K562 (cell line): ENCODE results near the gene SEC14L1. TPM values are rescaled to one million over a fixed set of nuclear protein-coding genes. Genes with fewer than 3 reads are reported as not detected.

Experiments
- C11orf30 ChIP-seq: fragments of 450-650 bp; IDR thresholded peaks from 2 replicates; pipeline ENCODE4 v1.6.1; 2016; ENCODE audit warnings: low read depth, mild to moderate bottlenecking
- CBFA2T2 ChIP-seq: fragments of 450-650 bp; conservative IDR thresholded peaks from 2 replicates; pipeline ENCODE4 v1.6.1; 2017; ENCODE audit warnings: mild to moderate bottlenecking
- ELK1 ChIP-seq: sonication (generic); formaldehyde crosslinking; IDR thresholded peaks from 2 replicates; pipeline ENCODE4 v1.8.1; 2022; ENCODE audit warnings: missing genetic modification reagents
- SIN3A ChIP-seq, 2 experiments: fragments of 150-350 bp in 1 of 2; IDR thresholded peaks; 2 replicates each; pipeline ENCODE4 v1.6.1; 2011 to 2016; ENCODE audit warnings: borderline replicate concordance in 2 of 2, low read depth in 2 of 2, low read length in 2 of 2, mild to moderate bottlenecking in 2 of 2, moderate library complexity in 2 of 2; ENCODE audit not compliant: control insufficient read depth in 1 of 2
- SMC3 ChIP-seq: conservative IDR thresholded peaks from 2 replicates; pipeline ENCODE4 v1.6.1; 2011; ENCODE audit warnings: low read depth, low read length, improper control_type of control experiment; ENCODE audit not compliant: insufficient read depth
- STAG1 ChIP-seq: sonication (generic); formaldehyde crosslinking; IDR thresholded peaks from 2 replicates; pipeline ENCODE4 v1.5.0; 2020; ENCODE audit warnings: missing genetic modification reagents, borderline replicate concordance
- TAF1 ChIP-seq: IDR thresholded peaks from 2 replicates; pipeline ENCODE4 v1.6.1; 2011; ENCODE audit warnings: mild to moderate bottlenecking, low read length, moderate library complexity; ENCODE audit not compliant: insufficient read depth, control insufficient read depth, severe bottlenecking; ENCODE audit errors: extremely low read depth
- polyA plus RNA-seq, 8 experiments: library from polyadenylated mRNA; depleted of rRNA in 4 of 8; stranded (reverse) in 5 of 8; unstranded in 3 of 8; fragments of >200 nt; fragmentation: Nextera tagmentation in 2 of 8; fragmentation: Illumina TruSeq in 1 of 8; extraction: Ambion mirVana in 2 of 8; extraction: Trizol in 1 of 8; gene quantifications; 2 replicates each; pipeline versions ENCODE4 v1.2.1 to v1.2.3, GENCODE V29; 2011 to 2014; ENCODE audit warnings: inconsistent platforms in 1 of 8, missing spikeins in 1 of 8
- total RNA-seq, 7 experiments: library from RNA; depleted of rRNA in 6 of 7; stranded (reverse); fragments of >200 nt in 6 of 7; fragmentation: Illumina TruSeq in 2 of 7; extraction: Trizol in 2 of 7; gene quantifications; 2 replicates each; pipeline versions ENCODE4 v1.2.1 to v1.2.3, GENCODE V29; 2011 to 2021; ENCODE audit warnings: low replicate concordance in 1 of 7
- TF ChIP-seq, protein P1 (sequence below): fragments of 250-450 bp; sonication (Bioruptor Pico); IDR thresholded peaks from 2 replicates; pipeline ENCODE4 v1.8.0; 2021; ENCODE audit warnings: moderate library complexity, mild to moderate bottlenecking, inconsistent platforms

SEC14L1 gene
- total and polyA plus RNA-seq, 9 of the 15 experiments (the other 6 are each of a cell fraction or from before 2014, with no cell fraction given) = 3.1 to 39.7 (median 15.2) TPM

GRCh38 chr17:77096570-77097214 lies 44.1 kb upstream of the SEC14L1 start (continued):
- TF ChIP-seq ELK1 (no peak), STAG1 (CRISPR knock-in tag) (no peak), TAF1 (no peak), SMC3 (peak; percentile 24; the same call in 1 of the 2 replicates), CBFA2T2 (peak; percentile 28; the same call in 1 of the 2 replicates), SIN3A (IDR thresholded peaks at IDR 0.05; ENCODE audit: borderline replicate concordance in 2 of 2, control insufficient read depth in 1 of 2, low read depth in 2 of 2, low read length in 2 of 2) (no peak), C11orf30 (no peak)
- TF ChIP-seq, protein P1, sequence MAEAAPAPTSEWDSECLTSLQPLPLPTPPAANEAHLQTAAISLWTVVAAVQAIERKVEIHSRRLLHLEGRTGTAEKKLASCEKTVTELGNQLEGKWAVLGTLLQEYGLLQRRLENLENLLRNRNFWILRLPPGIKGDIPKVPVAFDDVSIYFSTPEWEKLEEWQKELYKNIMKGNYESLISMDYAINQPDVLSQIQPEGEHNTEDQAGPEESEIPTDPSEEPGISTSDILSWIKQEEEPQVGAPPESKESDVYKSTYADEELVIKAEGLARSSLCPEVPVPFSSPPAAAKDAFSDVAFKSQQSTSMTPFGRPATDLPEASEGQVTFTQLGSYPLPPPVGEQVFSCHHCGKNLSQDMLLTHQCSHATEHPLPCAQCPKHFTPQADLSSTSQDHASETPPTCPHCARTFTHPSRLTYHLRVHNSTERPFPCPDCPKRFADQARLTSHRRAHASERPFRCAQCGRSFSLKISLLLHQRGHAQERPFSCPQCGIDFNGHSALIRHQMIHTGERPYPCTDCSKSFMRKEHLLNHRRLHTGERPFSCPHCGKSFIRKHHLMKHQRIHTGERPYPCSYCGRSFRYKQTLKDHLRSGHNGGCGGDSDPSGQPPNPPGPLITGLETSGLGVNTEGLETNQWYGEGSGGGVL = no peak
